Measurements from ENCODE around the gene EXOC6B. TPM values are rescaled to one million over a fixed set of nuclear protein-coding genes. Genes with fewer than 3 reads are reported as not detected.

EXOC6B gene
- total RNA-seq, 1 donor from 2014 or later, result 104 TPM

DNA sequence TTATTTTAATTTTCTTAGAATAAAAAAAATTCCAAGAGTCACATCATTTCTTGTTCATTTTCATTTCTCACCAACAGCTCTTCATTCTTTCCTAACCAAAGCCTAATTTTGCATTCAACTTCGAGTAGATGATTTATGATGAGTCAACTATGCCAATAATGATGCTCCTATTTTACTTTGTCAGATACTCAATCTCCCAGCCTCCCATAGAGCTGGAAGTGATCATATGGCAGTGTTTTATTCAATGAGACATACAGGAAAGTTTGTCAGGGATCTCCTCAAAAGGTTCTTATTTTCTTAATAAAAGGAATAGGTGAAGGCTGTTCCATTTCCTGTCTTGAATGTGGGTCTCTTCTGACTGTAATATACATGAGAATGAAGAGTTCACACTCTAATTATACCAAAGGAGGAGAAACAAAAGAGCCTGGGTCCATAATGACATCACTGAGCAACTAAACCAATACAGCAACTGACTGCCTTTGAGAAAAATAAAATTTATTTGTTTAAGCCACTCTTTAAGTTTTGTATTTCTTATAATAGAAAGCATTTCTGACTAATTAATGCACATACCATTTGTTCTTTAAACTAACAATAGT is 447.0 kb downstream of the EXOC6B start:
- H3K27me3 Mint-ChIP-seq (ENCODE audit: low read depth), result no peaks in the 10 kb centered on the region
- TF ChIP-seq, protein P1, sequence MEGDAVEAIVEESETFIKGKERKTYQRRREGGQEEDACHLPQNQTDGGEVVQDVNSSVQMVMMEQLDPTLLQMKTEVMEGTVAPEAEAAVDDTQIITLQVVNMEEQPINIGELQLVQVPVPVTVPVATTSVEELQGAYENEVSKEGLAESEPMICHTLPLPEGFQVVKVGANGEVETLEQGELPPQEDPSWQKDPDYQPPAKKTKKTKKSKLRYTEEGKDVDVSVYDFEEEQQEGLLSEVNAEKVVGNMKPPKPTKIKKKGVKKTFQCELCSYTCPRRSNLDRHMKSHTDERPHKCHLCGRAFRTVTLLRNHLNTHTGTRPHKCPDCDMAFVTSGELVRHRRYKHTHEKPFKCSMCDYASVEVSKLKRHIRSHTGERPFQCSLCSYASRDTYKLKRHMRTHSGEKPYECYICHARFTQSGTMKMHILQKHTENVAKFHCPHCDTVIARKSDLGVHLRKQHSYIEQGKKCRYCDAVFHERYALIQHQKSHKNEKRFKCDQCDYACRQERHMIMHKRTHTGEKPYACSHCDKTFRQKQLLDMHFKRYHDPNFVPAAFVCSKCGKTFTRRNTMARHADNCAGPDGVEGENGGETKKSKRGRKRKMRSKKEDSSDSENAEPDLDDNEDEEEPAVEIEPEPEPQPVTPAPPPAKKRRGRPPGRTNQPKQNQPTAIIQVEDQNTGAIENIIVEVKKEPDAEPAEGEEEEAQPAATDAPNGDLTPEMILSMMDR (IDR thresholded peaks at IDR 0.05; ENCODE audit: unreplicated experiment), result no peak
- H3K27ac Mint-ChIP-seq, result peak overlapping the region; percentile 74
- no peak for DNase-seq (ENCODE audit: low spot score in 2 of 2, unreplicated experiment in 2 of 2)
- H3K9me3 Mint-ChIP-seq, result peaks cover 50% of the 10 kb centered on the region
- peaks cover 10% of the 10 kb centered on the region for H3K4me1 Mint-ChIP-seq
- no peak overlapping the region for H3K4me3 Mint-ChIP-seq
- H3K36me3 Mint-ChIP-seq, result peaks cover 63% of the 10 kb centered on the region

DNA sequence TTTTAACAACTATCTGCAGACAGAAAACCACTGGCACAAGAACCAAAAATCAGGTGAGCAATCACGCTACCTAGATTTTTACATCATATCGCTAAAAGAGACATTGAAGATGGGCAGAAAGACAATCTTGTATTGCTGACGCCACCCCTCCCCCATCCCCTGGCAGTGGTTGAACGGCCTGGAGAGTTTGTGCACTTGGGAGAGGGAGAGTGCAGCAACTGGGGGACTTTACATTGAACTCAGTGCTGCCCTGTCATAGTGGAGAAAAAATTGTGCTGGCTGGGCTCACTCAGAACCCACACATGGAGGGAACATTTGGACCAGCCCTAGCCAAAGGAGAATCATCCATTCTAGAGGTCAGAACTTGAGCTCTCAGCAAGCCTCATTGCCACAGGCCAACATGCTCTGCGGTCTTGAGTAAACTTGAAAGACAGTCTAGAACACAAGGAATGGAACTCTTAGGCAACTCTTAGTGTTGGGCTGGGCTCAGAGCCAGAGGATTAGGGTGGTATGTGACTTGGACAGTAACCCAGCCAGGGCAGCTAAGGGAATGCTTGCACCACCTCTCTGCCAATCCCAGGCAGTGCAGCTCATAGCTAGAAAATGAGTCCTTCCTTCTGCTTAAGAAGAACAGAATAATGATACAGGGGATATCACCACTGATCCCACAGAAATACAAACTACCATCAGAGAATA is 458.2 kb downstream of the EXOC6B start:
- DNase-seq (ENCODE audit: low spot score in 2 of 2, unreplicated experiment in 2 of 2), result no peak
- Mint-ChIP-seq H3K27me3 (ENCODE audit: low read depth) (no peaks in the 10 kb centered on the region), H3K27ac (no peak overlapping the region), H3K4me1 (peaks cover 21% of the 10 kb centered on the region), H3K4me3 (no peak overlapping the region), H3K9me3 (peaks cover 32% of the 10 kb centered on the region), H3K36me3 (peaks cover 53% of the 10 kb centered on the region)
- TF ChIP-seq, protein P1 (IDR thresholded peaks at IDR 0.05; ENCODE audit: unreplicated experiment), result no peak

DNA sequence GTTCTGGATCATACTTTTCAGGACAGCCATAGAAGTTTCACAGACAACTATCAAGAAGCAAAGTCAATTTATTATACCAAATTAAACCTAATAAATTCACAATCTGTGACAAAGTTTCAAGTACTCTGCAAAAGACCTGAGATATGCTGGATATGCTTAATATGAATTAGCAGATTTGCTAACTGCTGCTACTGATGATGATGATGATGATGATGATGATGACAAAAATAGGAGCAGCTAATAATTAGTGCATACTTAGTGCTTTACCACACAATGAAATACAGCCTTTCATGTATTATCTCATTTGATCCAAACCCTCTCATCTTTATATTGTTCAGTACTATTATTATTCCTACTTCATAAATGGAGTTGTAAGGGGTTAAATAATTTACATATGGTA is 462.4 kb downstream of the EXOC6B start:
- H3K4me1 Mint-ChIP-seq, result peaks cover 36% of the 10 kb centered on the region
- TF ChIP-seq, protein P1 (IDR thresholded peaks at IDR 0.05; ENCODE audit: unreplicated experiment), result no peak
- H3K36me3 Mint-ChIP-seq, result peaks cover 28% of the 10 kb centered on the region
- H3K9me3 Mint-ChIP-seq, result peaks cover 11% of the 10 kb centered on the region
- H3K27ac Mint-ChIP-seq, result no peak overlapping the region
- no peak overlapping the region for H3K4me3 Mint-ChIP-seq
- H3K27me3 Mint-ChIP-seq (ENCODE audit: low read depth), result no peaks in the 10 kb centered on the region
- no peak for DNase-seq (ENCODE audit: low spot score in 2 of 2, unreplicated experiment in 2 of 2)

DNA sequence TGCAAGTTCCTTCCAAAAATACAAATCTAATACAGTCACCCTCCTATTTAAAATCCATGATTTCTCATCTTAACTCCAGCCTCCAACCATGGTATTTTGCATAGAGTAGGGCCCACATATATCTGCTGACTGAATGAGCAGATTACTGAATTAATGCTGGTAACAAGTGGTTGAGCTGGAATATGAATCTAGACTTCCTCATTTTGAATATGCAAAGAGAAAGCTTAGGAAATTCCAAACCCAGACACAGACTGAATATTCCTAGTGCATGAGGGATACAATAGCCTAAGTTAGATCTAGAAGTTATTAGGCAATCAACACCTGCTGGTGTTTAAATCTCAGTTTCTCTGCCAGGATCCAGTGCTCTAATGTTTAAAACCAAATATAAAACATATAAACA is 463.1 kb downstream of the EXOC6B start:
- Mint-ChIP-seq H3K27ac (no peak overlapping the region), H3K4me3 (no peak overlapping the region), H3K36me3 (peaks cover 26% of the 10 kb centered on the region), H3K9me3 (peaks cover 7% of the 10 kb centered on the region), H3K27me3 (ENCODE audit: low read depth) (no peaks in the 10 kb centered on the region), H3K4me1 (peaks cover 36% of the 10 kb centered on the region)
- DNase-seq (ENCODE audit: low spot score in 2 of 2, unreplicated experiment in 2 of 2), result no peak
- TF ChIP-seq, protein P1 (IDR thresholded peaks at IDR 0.05; ENCODE audit: unreplicated experiment), result no peak

DNA sequence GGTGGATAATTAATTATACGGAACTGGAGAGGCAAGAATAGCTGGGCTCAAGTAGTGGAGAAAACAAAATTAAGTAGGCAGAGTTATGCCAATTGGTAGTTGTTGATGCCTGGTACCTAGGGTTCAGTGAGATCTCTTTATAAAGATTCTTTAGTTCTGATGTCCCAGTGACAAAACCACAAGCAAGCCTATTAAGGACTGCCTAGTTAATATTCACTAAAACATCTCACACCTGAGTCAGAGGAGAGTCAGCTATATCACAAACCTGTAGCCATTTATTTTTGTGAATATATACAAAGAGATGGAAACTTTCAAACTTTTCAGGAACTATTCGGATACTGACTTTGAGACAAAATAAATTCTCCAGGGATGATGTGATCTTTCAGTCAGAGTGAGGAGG is 464.3 kb downstream of the EXOC6B start:
- peak overlapping the region; percentile 65 for H3K27ac Mint-ChIP-seq
- H3K36me3 Mint-ChIP-seq, result peaks cover 22% of the 10 kb centered on the region
- H3K4me1 Mint-ChIP-seq, result peaks cover 33% of the 10 kb centered on the region
- H3K4me3 Mint-ChIP-seq, result no peak overlapping the region
- TF ChIP-seq, protein P1 (IDR thresholded peaks at IDR 0.05; ENCODE audit: unreplicated experiment), result no peak
- no peak for DNase-seq (ENCODE audit: low spot score in 2 of 2, unreplicated experiment in 2 of 2)
- H3K9me3 Mint-ChIP-seq, result peaks cover 3% of the 10 kb centered on the region
- no peaks in the 10 kb centered on the region for H3K27me3 Mint-ChIP-seq (ENCODE audit: low read depth)
